Right ventricle myocardium superior (tissue), 1 donor: Measurements from ENCODE around the gene ARHGEF35. TPM values are rescaled to one million over a fixed set of nuclear protein-coding genes. Genes with fewer than 3 reads are reported as not detected.
"Not testable (repeated sequence)": the region's sequence is repeated elsewhere in the genome, so short reads cannot be mapped to it uniquely, and the experiment has no call there.

ENCODE experiments used
- ATAC-seq: fragments of 200-7000 bp; cut with Tn5 transposase; one replicate; pipeline ENCODE4 v1.9.1; 2020; ENCODE audit warnings: mild to moderate bottlenecking; ENCODE audit not compliant: poor library complexity
- DNase-seq: peaks from one replicate; pipeline ENCODE4 v3.0.0-alpha.2; 2020
- intact Hi-C: fragments of 100-400 bp; cut with DNase I; formaldehyde crosslinking; loops from one replicate; pipeline ENCODE4 v1.11.2; 2022
- long read RNA-seq: library from polyadenylated mRNA; unstranded; transcript quantifications from one replicate; pipeline ENCODE4 v2.0.0, GENCODE V29; 2021
- total RNA-seq: library from RNA; stranded (reverse); fragmentation: NEBNext Ultra II Directional; extraction: Animal tissue kit (Norgen Biotek cat#: 25700); gene quantifications from one replicate; pipeline ENCODE4 v1.2.1, GENCODE V29; 2021
- donor health status: DM: no; HTN: yes; CAD: no; lungs with severe emphysema.

ARHGEF35 gene
- total RNA-seq, result 0.67 TPM
- long read RNA-seq, partial matches to known transcripts, result 0 of 1 reads
- long read RNA-seq, other reads (novel, unspliced or antisense), result 0 of 1 reads

- DNase-seq, intact Hi-C loops: not testable (repeated sequence)
- peak; percentile 81 for ATAC-seq
Observed at GRCh38 chr7:144195212-144195872, at the start of gene ARHGEF35. Gene ARHGEF35 (minus strand): TSS chr7:144195833. CDS start chr7:144188383, 7,450 bp downstream.

- intact Hi-C loops, ATAC-seq, DNase-seq: not testable (repeated sequence)
Observed at GRCh38 chr7:144245372-144245771, 49.7 kb upstream of the ARHGEF35 start.

DNA sequence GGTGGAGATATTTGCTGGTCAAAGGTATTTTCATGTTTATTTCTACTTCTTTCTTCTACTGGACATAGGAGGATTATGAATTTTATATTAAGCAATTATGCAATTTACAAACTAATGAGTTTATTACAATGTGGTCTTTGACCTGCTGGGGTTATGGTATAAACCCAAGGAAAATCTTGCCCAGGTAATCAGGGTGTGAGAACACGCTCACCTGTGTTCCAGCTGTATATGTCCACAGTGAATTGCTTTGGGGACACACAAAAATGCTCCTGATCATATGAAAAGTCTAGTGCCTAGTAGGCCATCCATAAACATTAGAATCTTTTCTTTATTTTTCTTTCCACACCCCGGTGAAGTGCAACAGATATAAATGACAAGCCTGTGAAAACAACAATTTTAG lies 43.7 kb upstream of the ARHGEF35 start, which contains the start of gene OR2A42:
TSS of gene OR2A42 (minus strand) at position 241 of the 400 bp plus-strand sequence. CDS start 6,762 bp downstream, outside the sequence.
- ATAC-seq, DNase-seq, intact Hi-C loops: not testable (repeated sequence)

DNA sequence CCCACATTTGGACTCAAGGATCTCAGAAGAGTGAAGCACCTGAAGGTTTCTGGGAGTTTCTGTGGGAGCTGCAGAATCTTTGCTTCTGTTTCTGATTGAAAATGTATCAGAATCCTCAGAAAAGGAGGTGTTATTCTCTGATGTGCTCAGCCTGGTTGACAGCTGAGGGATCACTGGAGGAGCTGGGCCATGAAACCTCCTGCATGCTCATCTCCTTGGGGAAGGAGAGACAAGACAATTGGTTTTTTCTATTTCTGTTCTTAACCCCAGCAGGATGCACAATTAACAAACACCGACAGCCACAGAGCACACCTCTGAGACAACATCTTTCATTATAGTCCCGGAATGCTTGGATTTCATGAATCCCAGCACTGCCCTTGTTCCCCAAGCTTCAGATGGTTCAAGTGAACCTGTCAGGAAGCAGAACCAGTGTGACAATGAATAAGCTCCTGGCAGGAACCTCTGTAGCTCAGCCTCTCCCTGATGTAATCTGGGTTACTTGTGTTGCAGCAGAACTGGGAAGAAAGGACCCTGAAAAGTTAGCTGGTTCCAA lies 43.0 kb upstream of the ARHGEF35 start:
- intact Hi-C loops, DNase-seq, ATAC-seq: not testable (repeated sequence)

DNA sequence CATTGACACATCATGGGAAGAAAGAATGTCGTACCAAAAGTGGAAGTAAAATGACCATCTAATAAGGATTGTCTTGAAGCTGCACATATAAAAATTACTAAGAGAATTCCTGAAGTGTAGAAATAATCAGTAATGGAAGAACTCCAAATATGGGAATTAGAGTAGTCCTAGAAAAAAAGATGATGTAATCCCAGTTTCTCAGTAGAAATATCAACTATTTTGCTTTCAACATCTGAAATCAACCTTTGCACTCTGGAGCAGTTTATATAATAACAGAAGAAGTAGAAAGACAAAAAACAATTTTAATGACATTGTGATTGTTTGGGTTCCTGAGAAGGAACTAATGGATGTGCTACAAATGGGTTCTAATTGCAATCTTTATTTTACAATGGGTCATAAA lies 37.4 kb upstream of the ARHGEF35 start:
- ATAC-seq, intact Hi-C loops, DNase-seq: not testable (repeated sequence)

DNA sequence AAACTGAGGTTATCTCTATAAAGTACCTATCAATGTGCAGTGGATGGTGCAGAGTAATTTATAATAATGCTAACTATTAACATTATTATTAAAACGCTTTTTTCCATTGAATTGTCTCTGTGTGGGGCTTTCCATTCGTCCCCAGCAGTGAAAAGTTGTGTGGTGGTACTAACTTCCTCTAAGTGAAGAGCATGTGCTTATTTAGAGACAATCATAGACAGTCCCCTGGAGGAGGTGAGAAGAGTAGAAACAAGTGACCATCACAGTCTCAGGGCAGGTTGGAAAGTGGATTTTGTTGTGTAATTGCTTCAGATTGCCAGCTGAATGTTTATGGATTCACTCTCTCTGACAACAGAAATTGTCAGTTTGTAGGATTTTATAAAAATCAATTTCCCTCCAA lies 35.4 kb upstream of the ARHGEF35 start:
- intact Hi-C loops, result not testable (repeated sequence)

DNA sequence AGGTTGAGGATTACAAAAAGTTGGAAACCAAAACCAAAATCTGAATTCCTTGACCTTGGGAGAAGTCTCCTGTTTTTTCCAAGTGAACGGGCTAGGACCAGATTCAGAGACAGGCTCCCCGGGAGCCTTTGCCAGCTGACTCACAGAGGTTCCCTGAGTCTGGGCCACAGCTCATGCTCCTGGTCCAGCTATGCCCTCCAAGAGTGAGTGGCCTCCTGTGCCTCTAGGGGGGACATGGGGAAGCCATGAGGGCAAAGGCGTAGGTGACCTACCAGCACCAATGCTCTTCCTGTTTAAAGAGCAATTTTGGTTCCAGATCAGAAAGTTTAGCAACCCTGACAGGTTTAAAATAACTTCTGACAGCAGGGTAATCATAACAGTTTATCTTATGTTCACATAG lies 33.2 kb upstream of the ARHGEF35 start:
- ATAC-seq, intact Hi-C loops, DNase-seq: not testable (repeated sequence)

More for the DNA sequence above, 35.4 kb upstream of the ARHGEF35 start:
- not testable (repeated sequence) for ATAC-seq, DNase-seq

GRCh38 chr7:144226866-144227265 lies 31.2 kb upstream of the ARHGEF35 start:
- DNase-seq, ATAC-seq, intact Hi-C loops: not testable (repeated sequence)

DNA sequence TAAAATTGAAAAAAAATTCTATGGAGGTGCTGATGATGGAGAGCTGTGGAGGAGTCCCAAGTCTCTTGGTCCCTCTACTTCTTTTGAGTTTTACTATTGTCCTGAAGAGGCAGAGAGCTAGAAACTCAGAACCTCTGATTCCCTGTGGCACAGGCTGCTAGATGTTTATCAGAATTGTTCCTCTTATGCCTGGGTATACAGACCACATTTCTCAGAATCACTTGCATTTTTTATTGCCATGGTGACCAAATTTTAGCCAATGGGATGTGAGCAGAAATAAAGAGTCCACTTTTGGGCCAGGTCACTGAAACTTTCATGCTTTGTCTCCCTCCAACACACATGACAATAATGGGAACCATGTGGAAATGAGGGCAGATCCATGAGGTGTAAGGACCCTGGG lies 28.0 kb upstream of the ARHGEF35 start:
- ATAC-seq, DNase-seq, intact Hi-C loops: not testable (repeated sequence)

GRCh38 chr7:144220531-144220930 lies 24.9 kb upstream of the ARHGEF35 start:
- intact Hi-C loops, DNase-seq, ATAC-seq: not testable (repeated sequence)

DNA sequence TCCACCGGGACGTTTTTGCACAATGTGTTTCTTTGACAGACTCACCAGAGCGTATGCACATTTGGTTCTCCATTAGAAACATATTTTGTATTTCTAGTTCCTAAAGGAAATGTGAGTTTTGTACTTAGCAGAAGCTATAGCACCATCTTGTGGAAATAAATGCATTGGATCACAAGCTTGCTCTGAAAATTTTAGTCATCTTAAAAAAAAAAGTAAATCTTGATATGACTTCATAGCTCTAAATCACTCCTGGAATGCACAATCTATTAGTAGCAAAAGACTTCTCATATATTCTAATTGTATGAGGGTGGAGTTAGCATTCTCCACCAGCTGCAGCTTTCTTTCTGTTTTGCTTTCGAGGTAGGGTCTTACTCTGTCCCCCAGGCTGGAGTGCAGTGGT lies 23.5 kb upstream of the ARHGEF35 start:
- intact Hi-C loops, DNase-seq: not testable (repeated sequence)
- peak; percentile 17 for ATAC-seq

DNA sequence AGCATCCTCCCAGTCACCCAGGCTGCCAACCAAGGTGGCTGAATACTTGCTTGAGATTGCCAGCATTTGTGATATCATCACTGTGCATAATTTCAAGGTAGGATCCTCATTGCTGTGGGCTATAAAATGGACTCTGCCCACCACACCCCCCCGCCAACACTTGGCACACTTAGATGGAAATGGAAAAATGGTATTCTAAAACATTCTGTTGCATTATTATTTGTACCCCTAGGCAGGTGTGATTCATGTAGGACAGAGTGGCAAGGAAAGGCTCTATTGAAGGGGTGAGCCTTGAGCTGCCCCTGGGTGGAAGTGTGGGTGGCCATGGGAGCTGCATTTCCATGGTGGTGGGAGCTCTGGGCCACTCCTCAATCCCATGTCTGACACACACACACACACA lies 22.9 kb upstream of the ARHGEF35 start:
- DNase-seq, ATAC-seq, intact Hi-C loops: not testable (repeated sequence)

DNA sequence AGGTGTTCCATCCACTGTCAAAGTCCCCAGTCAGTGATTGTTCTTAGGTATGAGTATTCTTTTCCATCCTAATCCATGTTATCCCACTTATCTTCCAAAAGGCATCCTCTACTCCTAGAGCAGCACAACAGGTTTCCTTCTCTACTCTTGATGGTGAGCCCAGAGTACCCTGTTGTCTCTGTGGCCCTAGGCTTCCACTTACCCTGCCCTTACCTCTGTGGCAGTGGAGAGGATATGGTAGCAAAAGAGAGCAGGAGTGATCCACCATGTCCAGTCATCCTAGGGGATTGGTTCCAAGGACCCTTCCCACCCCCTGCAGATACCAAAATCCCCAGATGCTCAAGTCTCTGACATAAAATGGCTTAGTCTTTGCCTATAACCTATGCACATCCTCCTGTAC lies 21.6 kb upstream of the ARHGEF35 start:
- intact Hi-C loops, DNase-seq, ATAC-seq: not testable (repeated sequence)

GRCh38 chr7:144205306-144205705 lies 9.7 kb upstream of the ARHGEF35 start:
- intact Hi-C loops, DNase-seq, ATAC-seq: not testable (repeated sequence)

DNA sequence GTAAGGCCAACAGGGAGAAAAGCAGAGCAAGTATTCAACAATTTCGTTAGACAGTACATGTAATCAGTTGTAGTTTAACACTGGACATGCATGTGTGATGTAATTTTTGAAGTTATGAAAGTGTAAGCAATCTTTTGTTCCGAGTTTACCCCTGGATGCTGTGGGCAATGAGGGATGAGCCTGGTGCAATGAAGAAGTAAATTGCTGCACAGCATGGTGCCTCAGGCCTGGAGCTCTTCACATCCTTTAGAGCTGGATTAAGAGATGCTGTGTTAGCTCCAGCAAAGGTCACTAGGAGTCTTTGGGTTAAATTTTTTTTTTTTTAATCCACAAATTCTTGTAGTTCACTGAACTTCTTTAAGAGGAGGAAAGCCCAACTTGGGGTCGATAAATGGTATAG lies 7.5 kb upstream of the ARHGEF35 start:
- DNase-seq, intact Hi-C loops, ATAC-seq: not testable (repeated sequence)

DNA sequence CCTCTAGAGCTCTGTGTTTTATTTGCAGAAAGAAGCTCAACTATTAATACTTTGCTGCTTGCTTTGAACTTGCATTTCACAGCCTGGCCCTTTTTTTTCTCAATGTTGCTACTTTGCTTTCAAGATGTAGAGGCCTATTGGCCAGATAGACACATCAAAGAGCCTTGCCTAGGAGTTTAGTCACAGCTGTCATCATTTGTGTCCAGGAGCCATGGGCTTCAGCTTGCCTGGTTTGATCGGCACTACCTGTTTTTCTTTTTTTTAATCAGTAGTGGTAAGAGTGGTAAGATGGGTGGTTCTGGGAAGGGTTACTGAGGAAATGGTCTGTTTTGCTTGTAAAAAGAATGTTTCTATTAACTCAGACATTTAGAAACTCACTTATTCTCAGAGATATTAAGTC lies 6.3 kb upstream of the ARHGEF35 start:
- ATAC-seq, intact Hi-C loops, DNase-seq: not testable (repeated sequence)

DNA sequence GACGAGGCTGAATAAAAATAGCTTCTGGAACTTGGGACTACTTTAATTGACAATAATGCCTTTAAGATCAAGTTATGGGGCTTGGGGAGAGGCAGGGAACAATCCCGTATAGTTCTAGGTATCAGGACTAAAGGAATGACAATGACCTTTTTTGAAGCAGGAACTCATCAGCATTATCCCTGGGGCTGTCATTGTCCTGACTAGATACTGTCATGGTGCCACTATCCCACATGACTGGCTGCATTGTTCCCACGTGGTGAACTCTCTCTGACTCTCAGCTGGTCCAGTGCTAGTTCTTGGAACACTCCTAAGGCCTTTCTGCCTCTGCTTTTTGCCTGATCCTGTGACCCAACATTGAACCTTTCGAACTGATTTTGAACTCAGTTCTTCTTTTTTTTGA lies 3.3 kb upstream of the ARHGEF35 start:
- intact Hi-C loops, ATAC-seq: not testable (repeated sequence)

GRCh38 chr7:144194453-144194852 lies 1.2 kb downstream of the ARHGEF35 start:
- intact Hi-C loops, DNase-seq: not testable (repeated sequence)
- ATAC-seq, result peak; percentile 6

More for the DNA sequence above, 3.3 kb upstream of the ARHGEF35 start:
- not testable (repeated sequence) for DNase-seq

DNA sequence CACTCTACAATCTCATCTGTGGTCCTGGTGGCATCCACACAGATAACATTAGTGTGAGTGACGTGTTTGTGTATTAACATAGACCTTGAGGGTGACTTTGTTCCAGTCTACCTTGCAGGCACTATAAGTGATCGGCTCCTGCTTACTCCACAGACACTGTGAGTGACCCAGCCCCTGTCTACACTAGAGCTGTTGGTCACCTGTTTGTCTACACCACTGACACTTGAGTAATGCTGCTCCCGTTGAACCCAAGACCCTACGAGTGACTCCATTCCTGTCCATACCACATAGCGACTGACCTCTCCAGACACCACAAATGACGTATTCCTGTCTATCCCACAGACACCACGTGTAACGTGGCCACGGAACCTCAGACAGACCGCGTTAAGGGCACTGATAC lies 1.9 kb downstream of the ARHGEF35 start:
- ATAC-seq, DNase-seq, intact Hi-C loops: not testable (repeated sequence)
